GM12891 (cell line): ENCODE results near the gene PIGU.

Experiments used
- PAX5 ChIP-seq: IDR thresholded peaks from 2 replicates; pipeline ENCODE4 v1.6.1; 2011; ENCODE audit warnings: low read length, moderate library complexity, mild to moderate bottlenecking; ENCODE audit not compliant: insufficient read depth, severe bottlenecking
- POLR2A ChIP-seq: IDR thresholded peaks from 2 replicates; pipeline ENCODE4 v1.6.1; 2011; ENCODE audit warnings: low read depth, low read length, control low read depth
- POLR2AphosphoS5 ChIP-seq: IDR thresholded peaks from 2 replicates; pipeline ENCODE4 v1.6.1; 2011; ENCODE audit warnings: low read depth, low read length, control low read depth
- TAF1 ChIP-seq: IDR thresholded peaks from 2 replicates; pipeline ENCODE4 v1.6.1; 2011; ENCODE audit warnings: low read depth, low read length, control low read depth

DNA sequence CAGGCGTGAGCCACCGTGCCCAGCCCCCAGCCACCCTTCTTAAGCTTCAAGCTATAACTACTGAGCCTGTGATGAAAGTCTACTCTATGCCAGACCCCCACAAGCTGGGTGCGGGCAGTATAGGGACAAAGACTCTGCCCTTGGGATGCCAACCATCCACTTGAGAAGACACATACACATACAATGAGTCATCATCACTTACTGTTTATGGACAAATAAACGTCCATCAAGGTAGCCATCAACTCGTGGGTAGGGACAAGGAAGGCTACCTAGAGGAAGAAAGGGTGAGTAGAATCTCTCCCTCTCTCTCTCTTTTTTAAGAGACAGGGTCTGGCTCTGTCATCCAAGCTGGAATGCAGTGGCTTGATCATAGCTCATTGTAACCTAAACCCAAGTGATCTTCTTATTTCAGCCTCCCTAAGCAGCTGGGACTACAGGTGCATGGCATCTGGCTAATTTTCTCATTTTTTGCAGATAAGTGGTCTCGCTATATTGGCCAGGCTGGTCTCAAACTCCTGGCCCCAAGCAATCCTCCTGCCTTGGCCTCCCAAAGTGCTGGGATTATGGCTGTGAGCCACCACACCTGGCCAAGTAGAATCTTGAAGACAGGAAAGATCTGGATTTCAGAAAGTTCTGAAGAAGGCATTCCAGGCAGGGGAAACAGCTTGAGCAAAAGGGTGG, 24.7 kb upstream of the PIGU start:
- no peak for TF ChIP-seq POLR2A
- no peak for TF ChIP-seq TAF1
- no peak for TF ChIP-seq POLR2AphosphoS5
- no peak for TF ChIP-seq PAX5
